Measurements from ENCODE around the gene MAPK14.

Gene MAPK14

DNA sequence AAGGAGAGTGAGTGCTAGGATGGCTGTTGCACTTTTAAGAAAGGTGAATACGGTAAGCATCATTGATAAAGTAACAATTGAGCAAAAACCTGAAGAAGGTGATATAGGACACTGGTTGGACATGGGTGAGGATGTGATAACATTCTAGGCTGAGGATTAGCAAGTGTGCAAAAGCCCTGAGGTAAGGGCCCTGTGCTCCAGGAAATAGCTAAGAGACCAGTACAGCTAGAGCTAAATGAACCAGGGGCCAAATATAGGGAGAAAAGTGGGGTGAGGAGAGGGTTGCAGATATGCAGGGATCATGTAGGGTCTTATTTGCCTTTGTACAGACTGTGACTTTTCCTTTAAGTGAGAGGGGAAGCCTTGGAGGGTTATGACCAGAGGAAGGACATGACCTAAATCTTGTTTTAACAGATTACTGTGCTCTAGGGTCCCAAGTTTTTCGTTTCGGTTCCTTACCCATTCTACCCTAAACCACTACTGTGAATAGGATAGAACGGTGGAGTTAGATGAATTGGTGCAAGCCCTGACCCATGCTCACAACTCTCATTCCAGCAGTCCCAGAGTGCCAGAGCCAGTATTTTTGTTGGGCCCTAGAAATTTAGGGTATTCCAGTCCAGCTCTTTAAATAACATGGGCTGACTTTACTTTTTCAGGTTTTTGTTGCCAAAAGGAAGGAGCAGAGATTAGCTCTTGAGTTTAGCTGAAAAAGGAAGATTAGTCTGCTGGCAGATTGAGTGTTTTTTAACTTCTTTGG lies 10.7 kb downstream of the MAPK14 start:
- no peak for DNase-seq

GRCh38 chr6:36039112-36039511 lies 11.5 kb downstream of the MAPK14 start:
- DNase-seq = no peak

DNA sequence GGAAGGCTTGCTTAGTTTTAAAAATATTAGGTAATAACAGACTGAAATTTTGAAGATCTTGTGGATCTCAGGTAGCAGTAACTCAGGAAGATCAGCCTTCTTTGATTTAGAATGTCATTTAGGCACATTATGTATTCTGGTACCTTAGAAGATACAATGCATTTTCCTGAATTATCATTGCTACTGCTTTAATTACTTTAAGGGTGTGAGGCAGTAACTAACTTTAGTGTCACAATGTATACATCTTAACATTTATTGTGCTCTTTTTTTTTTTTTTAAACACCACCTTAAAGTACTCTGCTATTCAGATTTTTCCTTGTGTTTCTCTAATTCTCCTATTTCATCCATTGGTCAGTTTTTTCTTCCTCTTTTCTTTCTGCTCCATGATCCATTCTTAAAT lies 13.3 kb downstream of the MAPK14 start:
- DNase-seq = no peak

DNA sequence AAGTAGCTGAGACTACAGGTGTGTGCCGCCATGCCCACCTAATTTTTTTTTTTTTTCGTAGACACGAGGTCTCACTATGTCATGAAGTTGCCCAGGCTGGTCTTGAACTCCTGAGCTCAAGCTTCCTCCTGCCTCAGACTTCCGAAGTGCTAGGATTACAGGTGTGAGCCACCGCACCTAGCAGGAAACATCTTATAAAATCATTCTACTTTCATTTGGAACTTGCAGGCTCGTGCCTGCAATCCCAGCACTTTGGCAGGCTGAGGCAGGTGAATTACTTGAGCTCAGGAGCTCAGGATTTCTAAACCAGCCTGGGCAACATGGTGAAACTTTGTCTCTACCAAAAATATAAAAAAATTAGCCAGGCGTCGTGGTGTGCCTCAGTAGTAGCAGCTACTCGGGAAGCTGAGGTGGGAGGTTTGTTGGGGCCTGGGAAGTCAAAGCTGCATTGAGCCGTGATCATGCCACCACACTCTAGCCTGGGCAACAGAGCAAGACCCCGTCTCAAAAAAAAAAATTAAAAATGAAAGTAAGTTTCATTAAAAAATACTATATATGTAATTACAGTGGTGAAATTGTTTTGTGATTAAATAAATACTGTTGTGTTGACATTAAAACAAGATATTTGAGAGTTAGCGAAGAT lies 15.1 kb downstream of the MAPK14 start:
- no peak for DNase-seq

DNA sequence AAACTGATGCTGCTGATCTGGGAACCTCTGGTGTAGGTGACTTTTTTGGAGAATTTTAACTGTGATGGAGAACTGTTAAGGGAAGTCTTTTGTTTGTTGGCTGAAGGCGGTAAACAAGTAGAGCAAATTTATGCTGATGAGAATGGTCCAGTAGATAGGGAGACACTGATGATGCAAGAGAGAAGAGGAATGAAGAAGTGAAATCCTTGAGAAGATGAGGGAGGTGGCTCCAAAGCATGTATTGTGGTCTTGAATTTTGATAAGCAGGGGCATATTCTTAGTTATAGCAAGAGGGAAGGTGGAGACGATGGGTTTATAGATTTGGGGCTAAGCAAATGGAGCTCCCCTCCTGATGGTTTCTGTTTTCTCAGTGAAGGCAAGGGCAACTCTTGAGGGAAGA lies 22.0 kb downstream of the MAPK14 start:
- DNase-seq = no peak

DNA sequence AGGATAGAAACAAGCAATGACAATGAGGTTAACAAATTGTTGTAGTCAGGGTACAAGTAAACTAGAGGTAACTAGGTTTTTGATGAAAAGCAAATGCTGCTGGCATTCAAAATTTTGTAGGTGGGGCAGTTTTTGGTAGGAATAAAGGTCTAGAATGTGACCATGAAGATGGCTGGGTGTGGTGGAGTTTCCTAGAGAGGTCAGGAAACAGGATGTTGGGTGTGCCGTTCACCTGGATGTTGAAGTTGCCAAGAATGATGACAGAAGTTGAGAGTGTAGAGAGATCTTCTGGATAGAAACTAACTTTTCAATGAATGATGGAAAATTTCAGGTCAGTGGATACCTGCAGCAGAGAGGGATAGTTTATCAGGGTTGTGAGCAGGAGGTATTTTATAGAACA lies 22.7 kb downstream of the MAPK14 start:
- DNase-seq = no peak

DNA sequence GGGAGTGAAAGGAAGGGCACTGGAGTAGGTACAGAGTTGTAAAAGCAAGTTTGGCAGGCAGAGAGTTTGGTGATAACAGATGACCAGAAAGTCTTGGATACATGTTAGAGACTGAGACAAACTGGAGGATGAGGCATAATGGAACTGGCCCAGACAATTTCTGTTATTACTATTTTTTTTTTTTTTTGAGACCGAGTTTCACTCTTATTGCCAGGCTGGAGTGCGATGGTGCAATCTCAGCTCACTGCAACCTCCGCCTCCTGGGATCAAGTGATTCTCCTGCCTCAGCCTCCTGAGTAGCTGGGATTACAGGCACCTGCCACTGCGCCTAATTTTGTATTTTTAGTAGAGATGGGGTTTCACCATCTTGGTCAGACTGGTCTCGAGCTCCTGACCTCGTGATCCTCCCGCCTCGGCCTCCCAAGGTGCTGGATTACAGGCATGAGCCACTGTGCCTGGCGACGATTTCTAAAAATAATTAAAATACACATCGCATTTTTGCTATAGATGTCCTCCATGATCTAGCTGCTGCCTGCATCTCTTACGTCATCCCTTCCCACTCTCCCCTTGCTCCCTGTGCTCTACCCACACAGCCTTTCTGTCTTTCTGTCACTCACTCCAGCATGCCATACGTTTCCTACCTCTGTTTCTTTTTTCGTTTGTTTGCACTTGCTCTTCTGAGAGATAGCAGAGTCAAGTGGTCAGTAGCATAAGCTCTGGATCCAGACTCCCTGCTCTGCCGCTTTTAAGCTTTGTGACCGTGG lies 23.5 kb downstream of the MAPK14 start:
- DNase-seq = no peak

GRCh38 chr6:36052097-36052496 lies 24.5 kb downstream of the MAPK14 start:
- no peak for DNase-seq

DNA sequence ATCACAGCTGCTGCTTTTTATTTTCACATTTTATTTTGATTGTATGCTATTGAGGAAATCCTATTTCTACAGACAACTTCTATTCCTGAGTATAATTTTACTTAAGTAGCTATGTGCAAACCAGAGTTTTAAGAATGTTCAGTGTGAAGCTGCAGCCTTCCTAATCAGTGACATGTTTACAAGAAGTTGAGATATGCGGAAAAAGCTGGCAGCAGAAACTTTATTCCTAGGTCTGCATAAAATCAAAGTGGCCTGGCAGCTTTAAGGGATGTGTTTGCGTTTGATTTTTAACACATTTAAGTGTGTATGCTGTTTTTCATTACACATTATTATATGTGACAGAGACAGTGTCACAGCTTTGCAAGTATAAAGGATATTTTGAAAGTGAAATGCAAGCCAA lies 26.3 kb downstream of the MAPK14 start:
- no peak for DNase-seq

GRCh38 chr6:36054415-36054814 lies 26.8 kb downstream of the MAPK14 start:
- no peak for DNase-seq

DNA sequence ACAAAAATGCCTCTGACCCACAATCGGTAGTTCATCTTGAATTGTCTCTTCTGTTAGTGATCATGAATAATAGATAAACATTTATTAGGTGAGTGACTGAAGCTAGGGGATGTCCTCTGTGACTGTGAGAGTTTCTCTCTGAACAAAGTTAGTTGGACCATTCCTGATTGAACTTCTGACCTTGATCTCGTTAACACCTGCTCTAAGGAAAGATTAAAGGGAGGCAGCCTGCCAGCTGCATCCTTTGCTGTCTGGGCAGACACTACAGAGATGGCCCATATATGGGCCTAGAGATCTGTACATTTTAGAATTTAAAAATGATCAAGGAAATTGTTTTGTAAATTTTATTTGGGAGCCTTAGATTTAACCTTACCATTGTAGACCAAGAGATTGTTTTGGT lies 27.3 kb downstream of the MAPK14 start:
- DNase-seq = no peak

- DNase-seq = no peak
These were observed 28.6 kb downstream of the MAPK14 start for GRCh38 chr6:36056178-36056577.

GRCh38 chr6:36061236-36061635 lies 33.6 kb downstream of the MAPK14 start:
- DNase-seq = no peak

DNA sequence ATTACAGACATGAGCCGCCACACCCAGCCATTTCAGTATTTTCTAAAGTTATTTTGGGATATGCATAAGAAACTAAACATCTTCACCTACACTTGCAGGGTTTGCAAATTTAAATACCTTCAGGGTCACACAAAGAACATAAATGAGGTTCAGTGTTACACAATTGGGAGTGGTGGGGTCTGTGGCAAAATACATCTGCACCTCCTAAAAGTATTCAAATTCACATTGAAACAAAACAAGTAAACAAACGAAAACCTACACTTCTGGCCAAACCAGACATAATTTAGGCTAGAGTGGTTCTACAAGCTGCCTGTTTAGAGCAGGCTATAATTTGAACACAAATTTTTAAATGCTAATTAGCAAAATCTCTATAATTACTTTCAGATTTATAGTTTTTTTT lies 34.6 kb downstream of the MAPK14 start:
- DNase-seq = no peak

DNA sequence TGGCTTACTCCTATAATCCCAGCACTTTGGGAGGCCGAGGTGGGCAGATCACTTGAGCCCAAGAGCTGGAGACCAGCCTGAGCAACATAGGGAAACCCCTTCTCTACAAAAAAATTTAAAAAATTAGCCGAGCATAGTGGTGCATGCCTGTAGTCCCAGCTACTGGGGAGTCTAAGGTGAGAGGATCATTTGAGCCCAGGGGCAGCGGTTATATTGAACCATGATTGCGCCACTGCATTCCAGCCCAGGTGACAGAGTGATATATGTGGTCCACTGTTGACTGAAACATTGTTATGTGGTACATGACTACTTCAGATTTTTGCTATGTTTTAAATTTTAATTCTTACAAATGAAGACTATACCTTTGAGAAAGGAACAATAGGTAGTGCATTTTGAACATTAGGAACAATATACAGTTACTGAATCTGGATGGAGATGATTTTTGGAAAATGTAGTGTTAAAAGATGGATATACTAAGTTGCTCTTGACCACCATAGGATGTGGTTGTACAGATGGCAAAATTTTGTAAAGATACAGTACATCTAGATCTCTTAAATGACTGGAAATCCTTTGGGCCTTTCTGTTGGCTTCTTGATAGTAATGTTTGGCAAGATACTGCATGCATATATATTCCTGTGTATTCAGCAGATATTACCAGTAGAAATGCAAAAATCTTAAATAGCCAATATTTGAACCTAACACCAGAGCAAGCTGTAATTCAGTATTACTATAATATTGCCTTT lies 35.9 kb downstream of the MAPK14 start:
- no peak for DNase-seq

GRCh38 chr6:36064770-36065396 lies 37.3 kb downstream of the MAPK14 start:
- DNase-seq = no peak

DNA sequence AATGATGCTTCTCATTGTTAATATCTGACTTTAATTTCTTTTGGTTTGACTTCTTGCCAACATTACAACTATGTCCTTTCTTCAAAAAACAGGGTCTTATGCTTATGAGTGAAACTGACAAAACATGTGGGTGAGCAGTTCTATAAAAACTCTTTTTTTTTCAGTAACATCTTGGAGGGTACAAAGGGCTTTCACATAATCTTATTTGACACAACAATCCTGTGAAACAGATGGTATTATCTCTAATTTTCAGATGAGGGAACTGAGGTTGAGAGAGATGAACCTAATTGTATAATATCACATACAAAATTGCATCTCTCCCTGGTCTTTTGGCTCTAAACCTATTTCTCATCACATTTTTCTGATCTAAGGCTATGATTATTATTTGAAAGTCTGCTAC lies 38.3 kb downstream of the MAPK14 start:
- DNase-seq = no peak

DNA sequence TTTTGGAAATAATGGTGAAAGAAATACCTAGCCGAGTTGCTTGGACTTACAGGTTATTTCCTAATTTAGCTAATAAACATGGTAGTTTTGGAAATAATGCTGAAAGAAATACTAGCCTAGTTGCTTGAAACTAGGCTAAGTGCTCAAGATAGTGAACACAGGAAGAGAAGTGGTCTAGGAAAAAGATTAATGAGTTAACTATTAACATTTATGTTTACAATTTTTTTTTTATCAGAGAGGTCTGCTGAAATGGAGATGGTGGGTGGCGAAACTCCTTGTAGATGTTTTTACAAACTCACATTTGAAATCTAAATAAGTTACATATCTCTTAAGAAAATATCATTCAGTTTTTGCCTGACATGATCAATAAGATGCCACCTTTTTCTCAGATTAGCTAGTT lies 39.2 kb downstream of the MAPK14 start:
- DNase-seq = no peak

DNA sequence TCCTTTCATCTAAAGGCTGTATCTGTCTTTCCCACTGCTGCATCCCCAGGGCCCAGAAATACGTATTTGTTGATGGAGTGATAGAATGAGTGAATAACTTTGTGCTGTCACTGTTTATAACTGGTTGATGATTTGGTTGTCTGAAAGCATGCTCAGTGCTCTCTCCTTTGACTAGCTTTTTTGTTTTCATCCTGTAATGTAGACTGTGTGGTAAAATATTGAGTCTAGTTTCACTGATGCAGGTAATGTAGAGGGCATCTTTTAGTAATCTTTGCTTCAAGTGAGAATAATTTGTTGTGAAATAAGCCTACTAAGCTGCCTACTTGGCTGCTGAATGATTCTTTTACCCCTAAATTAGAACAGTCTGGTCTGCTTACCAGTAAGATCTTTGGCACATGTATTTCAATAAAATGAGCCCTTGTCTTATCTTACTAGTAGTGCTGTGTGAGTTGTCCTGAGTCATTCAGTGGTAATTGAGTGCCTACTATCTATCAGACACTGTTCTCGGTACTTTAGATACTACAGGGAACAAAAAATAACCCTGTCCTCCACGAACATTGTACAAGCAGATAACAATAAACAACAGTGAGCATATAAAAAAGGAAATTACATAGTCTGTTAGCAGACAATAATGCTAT lies 39.9 kb downstream of the MAPK14 start:
- DNase-seq = no peak

- no peak for DNase-seq
These were observed 40.4 kb downstream of the MAPK14 start for GRCh38 chr6:36068012-36068392.

DNA sequence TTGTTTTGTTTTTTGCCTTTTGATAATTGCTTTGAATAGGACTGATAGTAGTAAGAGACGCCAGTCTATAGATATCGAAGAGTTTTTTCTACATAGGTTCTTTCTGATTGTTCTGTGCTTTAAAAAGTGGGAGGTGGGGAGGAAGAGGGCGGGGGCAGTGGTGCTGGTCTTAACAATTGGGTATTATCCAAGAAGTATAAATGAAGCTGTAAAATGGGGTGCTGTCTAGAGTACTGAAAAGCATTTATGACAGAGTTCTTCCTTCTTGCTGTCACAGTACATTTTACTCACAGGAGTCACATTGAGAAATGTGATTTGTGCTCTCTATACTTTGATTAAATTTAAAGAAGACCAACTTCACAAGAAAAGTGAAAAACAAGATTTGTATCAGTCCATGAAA lies 41.0 kb downstream of the MAPK14 start:
- DNase-seq = no peak

DNA sequence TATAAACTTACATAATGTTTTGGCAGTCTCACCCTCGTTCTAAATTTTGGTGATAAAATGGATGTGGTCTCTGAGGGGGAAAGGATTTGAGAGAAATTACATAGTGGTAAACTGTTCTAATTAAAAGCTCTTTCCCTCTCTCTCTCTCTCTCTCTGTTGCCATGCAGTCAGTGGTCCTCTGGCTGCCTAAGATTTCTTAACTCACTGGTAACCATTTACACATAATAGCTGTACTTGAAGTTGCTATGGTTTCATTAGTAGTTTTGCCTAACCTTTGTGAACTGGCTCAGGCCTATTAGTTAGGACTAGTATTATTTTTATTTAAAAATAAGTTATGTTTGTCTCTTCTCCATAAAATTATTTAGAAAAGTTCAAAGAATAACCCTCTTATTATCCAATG lies 42.0 kb downstream of the MAPK14 start:
- DNase-seq = no peak

Data from NCI-H2029 treated with DMSO at 0.1 percent for 48 hours (cell line).